Stimulated activated CD8-positive, alpha-beta memory T cell treated with anti-CD3 and anti-CD28 coated beads, Interleukin-15, amount 100 ng/mL, for 48 hours (primary cell): ENCODE data around the gene RALGPS1.
A peak's percentile ranks its signal among the peaks of the same experiment; 100 is the strongest.

Experiments
- DNase-seq, 2 donors: peaks; one replicate each; pipeline ENCODE4 v3.0.0-alpha.2; 2020; ENCODE audit warnings: low read depth in 2 of 2

RALGPS1 gene

GRCh38 chr9:127187231-127187956, 272.8 kb downstream of the RALGPS1 start:
- no peak for DNase-seq

GRCh38 chr9:127188396-127188795, 273.8 kb downstream of the RALGPS1 start:
- DNase-seq: no peak

DNA sequence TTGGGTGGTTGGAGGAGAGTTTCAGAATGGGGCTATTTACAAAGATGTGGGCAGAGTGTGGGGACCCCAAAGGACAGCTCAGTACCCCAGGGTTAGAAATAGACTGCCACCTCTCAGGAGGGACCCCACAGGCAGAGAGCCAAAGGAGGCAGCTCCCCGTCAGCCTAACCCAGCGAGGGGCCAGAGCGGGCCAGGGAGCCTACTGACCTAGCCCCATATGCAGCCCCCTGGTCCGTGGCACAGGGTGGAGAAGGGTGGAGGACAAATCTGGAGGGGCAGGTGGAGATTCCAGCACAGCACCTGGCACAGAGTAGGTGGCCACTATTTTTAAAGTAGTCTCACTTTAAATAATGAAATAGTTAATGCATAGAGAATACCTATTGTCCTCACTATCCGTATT, 275.0 kb downstream of the RALGPS1 start:
- DNase-seq: no peak

GRCh38 chr9:127192744-127193143, 278.2 kb downstream of the RALGPS1 start:
- no peak for DNase-seq

- no peak for DNase-seq
Measured at GRCh38 chr9:127193483-127193882, 278.9 kb downstream of the RALGPS1 start.

GRCh38 chr9:127194881-127195713, 280.5 kb downstream of the RALGPS1 start:
- no peak for DNase-seq

DNA sequence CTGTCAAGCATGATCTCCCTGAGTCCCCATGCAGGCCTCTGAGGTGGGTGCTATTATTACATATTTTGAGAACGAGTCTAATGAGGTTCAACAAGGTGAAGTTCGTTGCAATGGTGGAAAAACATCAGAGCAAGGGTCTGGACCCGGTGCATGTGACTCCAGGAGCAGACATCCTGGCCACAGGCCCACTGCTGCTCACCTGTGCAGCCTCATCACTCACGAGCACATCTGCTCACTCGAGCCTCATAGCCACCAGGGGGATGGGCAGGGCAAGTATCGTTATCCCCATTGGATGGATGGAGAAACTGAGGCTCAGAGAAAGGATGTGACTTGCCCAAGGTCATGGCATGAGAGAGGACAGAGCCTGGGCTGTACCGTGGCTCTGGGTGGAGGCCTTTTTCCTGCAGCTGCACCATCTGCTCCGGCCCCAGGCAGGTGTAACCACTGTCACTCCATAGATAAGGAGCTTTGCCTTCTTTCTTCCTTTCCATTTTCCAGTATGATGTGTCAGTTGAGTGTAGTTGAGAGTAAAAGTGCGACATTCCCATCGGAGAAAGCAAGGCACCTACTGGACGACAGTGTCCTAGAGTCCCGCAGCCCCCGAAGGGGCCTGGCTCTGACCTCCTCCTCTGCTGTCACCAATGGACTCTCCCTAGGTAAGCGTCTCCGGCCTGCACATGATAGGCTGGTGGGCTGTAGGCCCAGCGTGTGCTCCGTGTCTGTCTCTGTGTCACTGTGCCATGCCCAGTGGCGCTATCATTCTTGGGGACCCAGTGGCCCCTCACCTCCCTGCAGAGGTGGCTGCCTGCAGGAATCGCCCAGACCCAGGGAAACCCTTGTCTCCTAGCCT, 281.6 kb downstream of the RALGPS1 start:
- DNase-seq: no peak

- DNase-seq: no peak
Measured at GRCh38 chr9:127196826-127197145, 282.2 kb downstream of the RALGPS1 start.

DNA sequence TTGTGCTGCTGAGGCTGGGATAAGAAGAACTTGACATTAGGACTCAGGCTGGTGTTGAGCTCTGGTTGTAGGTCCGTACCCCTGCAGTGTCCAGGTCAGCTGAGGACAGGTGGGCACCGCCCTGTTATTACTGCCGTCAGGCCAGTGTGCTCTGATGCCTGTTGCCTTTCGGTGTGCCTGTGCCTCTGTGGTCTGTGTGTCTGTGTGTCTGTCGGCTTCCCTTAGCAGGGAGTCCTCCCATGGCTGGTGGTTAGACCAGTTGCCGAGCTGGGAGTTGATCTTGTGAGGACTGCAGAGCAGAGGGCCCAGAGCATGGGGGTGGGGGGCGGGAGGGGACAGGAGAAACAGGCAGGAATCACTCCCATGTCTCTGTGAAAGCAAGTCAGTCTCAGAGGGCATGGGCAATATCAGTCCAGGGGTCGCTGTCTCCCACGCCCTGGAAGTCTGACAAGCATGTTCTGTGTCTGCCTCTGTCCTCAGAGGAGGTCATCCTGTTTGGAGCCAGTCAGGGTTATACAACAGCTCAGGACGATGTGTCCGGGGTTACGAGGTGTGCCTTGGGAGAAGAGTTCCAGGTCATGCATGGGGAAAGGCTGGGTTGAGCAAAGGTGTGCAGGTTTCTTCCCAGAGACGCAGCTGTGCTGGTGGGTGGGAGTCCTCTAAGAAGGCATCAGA, 282.7 kb downstream of the RALGPS1 start:
- DNase-seq: no peak

DNA sequence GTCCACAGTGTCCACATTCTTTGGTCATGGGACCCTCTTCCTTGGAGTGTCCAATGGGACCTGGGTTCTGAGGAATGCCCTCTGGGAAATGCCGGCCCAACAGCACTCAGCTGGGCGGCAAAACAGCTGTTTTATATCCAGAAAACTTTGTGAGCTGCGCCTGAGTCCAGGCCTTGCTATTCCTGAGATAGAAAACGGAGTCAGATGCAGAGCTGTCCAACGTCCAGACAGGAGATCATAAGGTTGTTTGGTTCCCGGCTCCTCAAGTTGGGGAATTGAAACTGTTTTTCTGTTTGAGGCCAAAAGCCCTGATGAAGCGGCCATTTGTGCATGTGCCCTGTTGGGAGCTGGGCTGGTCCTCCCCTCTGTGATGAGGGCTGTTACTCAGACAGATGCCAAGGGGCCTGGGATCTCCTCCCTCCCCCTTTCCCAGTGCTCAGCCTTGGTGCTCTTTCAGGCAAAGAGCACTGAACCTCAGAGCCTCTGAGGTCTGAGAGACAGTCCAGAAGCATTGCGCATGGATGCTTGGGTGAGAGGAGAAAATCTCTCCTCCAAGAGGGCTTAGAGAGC, 283.4 kb downstream of the RALGPS1 start:
- DNase-seq: no peak

DNA sequence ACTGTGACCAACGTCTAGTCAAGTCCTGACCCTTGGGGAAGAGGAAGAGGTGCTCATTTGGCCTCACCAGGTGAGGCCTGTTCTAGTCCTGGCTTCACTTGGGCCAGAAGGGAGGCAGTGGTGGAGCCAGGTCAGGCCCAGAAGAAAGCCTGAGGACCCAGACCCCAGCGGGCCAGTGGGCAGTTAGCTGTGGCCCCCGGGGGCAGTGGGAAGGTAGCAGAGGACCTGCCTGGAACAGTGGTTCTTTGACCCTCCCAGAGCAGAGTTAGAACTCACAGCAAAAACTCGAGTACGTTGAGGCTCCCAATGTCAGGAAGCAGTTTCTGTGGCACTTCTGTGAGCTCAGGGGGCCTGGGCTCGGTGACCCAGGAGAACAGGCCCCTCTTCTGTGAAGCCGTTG, 284.0 kb downstream of the RALGPS1 start:
- no peak for DNase-seq

- DNase-seq: peak; percentile 44 to 49
Measured at GRCh38 chr9:127199001-127199791, 284.6 kb downstream of the RALGPS1 start.

- no peak for DNase-seq
Measured at GRCh38 chr9:127200106-127200862, 285.7 kb downstream of the RALGPS1 start.

DNA sequence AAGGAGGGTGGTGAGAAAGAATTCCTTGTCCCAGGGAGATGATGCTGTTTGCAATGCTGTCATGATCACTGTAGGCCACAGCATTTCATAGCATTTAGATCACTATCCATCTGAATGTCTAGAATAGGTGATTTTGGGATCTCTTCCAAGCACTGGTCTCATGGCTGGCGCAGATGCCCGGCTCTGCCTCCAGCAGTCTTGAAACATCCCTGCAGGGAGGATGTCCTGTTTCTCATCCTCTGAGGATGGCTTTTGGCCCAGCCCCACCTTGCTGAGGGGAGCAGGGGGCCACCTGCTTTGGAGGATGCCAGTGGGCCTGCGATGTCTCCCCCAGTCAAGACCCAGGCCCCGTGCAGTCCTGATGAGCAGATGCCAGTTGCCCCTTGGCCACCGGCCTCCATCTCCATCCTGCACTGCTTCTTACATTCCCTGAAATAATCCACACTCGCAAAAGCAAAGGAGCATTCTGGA, 286.5 kb downstream of the RALGPS1 start:
- no peak for DNase-seq

GRCh38 chr9:127201731-127202130, 287.1 kb downstream of the RALGPS1 start:
- DNase-seq: no peak

GRCh38 chr9:127202461-127203169, 288.0 kb downstream of the RALGPS1 start:
- no peak for DNase-seq

DNA sequence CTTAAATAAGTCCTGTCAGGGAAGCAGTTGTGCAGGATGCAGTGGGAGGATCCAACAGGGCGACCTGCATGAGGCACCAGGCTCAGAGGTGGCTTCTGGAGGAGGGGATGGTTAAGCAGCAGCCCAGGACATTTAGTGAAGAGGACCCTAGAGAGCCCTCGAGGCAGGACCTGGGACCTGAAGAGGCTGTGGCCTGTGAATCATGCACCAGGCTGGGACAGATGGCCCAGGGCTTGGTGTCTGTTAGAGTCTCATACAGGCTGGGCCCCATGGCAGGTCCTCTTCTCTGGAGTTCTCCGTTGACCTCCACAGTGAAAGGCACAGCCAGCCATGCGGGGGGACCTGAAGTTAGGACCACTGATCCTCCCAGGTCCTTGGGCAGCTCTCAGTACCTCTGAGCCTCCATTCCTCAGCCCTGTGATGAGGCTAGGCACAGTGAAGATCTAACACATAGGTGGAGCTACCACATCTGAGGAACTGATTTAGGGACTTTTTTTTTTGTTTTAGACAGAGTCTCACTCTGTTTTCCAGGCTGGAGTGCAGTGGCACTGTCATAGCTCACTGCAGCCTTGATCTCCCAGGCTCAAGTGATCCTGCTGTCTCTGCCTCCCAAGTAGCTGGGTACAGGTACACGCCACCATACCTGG, 289.2 kb downstream of the RALGPS1 start:
- no peak for DNase-seq

GRCh38 chr9:127204771-127205470, 290.3 kb downstream of the RALGPS1 start:
- no peak for DNase-seq
